Uterus (tissue), 4 donors: ENCODE results near the gene POLR2B. TPM values are rescaled to one million over a fixed set of nuclear protein-coding genes. Genes with fewer than 3 reads are reported as not detected.

Experiments
- DNase-seq, 2 donors: peaks; one replicate each; pipeline ENCODE4 v3.0.0-alpha.2; 2019 to 2020
- H3K27ac ChIP-seq, 2 donors: fragments of 200-600 bp; sonication (generic); 1 replicate in 1 of 2; 2 replicates in 1 of 2; pipeline ENCODE4 v1.5.1; 2016 to 2018
- H3K27me3 ChIP-seq, 2 donors: fragments of 200-600 bp; sonication (generic); one replicate each; pipeline ENCODE4 v1.5.1; 2018 to 2019; ENCODE audit warnings: control low read depth in 1 of 2
- H3K36me3 ChIP-seq, 2 donors: fragments of 200-600 bp; sonication (generic); one replicate each; pipeline ENCODE4 v1.5.1; 2019; ENCODE audit warnings: control low read depth in 1 of 2
- H3K4me1 ChIP-seq, 2 donors: fragments of 200-600 bp; sonication (generic); one replicate each; pipeline ENCODE4 v1.5.1; 2018 to 2019; ENCODE audit warnings: control low read depth in 1 of 2
- H3K4me3 ChIP-seq, 2 donors: fragments of 200-600 bp; sonication (generic); 1 replicate in 1 of 2; 2 replicates in 1 of 2; pipeline ENCODE4 v1.5.1; 2018 to 2019; ENCODE audit warnings: mild to moderate bottlenecking in 1 of 2
- H3K9me3 ChIP-seq, 2 donors: fragments of 200-600 bp; sonication (generic); one replicate each; pipeline ENCODE4 v1.5.1; 2019; ENCODE audit warnings: control low read depth in 1 of 2
- POLR2A ChIP-seq, 2 donors: fragments of 450-650 bp; IDR thresholded peaks; one replicate each; pipeline ENCODE4 v1.6.1; 2016; ENCODE audit warnings: antibody characterized with exemption in 2 of 2, mild to moderate bottlenecking in 1 of 2, moderate library complexity in 1 of 2
- intact Hi-C: fragments of 100-400 bp; cut with DNase I; formaldehyde crosslinking; loops from one replicate; pipeline ENCODE4 v1.15.1; 2023; ENCODE audit warnings: low total_unique reads
- total RNA-seq, 4 donors: library from RNA; depleted of rRNA in 3 of 4; stranded (reverse); fragments of >200 nt in 3 of 4; gene quantifications; one replicate each; pipeline versions ENCODE4 v1.1.0 to v1.2.4, GENCODE V29; 2014 to 2023
- TF ChIP-seq, protein P1 (sequence below), 4 experiments: fragments of 200-600 bp in 2 of 4; fragments of 450-650 bp in 2 of 4; sonication (generic) in 2 of 4; IDR thresholded peaks; one replicate each; pipeline ENCODE4 v1.5.1; 2016 to 2019; ENCODE audit warnings: antibody characterized with exemption in 4 of 4, mild to moderate bottlenecking in 2 of 4, moderate library complexity in 1 of 4
- donor health status: DM: yes; HTN: yes; CAD: no.

Gene POLR2B
- total RNA-seq, 4 donors from 2014 or later = 35.9 to 211 (median 117) TPM

DNA sequence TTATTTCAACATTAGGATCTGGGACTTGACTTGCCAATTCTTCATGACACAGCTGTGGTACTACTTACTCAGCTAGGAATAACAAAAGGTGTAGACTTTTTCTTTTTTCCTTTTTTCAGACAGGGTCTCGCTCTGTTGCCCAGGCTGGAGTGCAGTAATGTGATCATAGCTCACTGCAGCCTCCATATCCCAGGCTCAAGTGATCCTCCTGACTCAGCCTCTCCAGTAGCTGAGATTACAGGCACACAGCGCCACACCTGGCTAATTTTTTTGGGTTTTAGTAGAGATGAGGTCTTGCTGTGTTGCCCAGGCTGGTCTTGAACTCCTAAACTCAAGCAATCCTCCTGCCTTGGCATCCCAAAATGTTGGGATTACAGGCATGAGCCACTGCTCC lies 17.6 kb upstream of the POLR2B start:
- H3K36me3 ChIP-seq = no peaks in the 10 kb centered on the region
- no peak for DNase-seq

DNA sequence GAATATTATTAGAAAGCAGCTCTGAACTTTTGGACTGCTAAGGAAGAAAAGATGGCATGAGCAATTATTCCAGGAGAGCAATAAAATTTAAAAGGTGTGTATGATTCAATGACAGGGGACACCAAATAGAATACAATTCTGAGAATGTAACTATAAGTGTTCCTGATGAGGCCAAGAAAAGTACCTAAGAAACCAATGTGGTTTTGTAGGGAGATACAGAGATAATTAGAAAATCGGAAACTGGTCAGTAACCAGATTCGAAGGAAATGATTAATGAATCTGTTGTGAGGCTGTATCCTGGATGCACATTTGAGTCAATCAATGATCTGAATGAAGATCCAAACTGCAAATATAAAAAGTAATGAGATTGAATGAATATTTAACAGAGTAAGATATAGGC lies 7.3 kb upstream of the POLR2B start:
- intact Hi-C loops = no loop called here
- no peak for DNase-seq
- TF ChIP-seq, protein P1, sequence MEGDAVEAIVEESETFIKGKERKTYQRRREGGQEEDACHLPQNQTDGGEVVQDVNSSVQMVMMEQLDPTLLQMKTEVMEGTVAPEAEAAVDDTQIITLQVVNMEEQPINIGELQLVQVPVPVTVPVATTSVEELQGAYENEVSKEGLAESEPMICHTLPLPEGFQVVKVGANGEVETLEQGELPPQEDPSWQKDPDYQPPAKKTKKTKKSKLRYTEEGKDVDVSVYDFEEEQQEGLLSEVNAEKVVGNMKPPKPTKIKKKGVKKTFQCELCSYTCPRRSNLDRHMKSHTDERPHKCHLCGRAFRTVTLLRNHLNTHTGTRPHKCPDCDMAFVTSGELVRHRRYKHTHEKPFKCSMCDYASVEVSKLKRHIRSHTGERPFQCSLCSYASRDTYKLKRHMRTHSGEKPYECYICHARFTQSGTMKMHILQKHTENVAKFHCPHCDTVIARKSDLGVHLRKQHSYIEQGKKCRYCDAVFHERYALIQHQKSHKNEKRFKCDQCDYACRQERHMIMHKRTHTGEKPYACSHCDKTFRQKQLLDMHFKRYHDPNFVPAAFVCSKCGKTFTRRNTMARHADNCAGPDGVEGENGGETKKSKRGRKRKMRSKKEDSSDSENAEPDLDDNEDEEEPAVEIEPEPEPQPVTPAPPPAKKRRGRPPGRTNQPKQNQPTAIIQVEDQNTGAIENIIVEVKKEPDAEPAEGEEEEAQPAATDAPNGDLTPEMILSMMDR (IDR thresholded peaks at IDR 0.05) = no peak
- no peak for TF ChIP-seq POLR2A (IDR thresholded peaks at IDR 0.05)
- Histone ChIP-seq H3K27ac (no peak overlapping the region), H3K27me3 (no peaks in the 10 kb centered on the region), H3K4me1 (peaks cover 0 to 7% of the 10 kb centered on the region in 2 donors), H3K4me3 (no peak overlapping the region), H3K9me3 (peaks cover 0 to 8% of the 10 kb centered on the region in 2 donors), H3K36me3 (no peaks in the 10 kb centered on the region)

More for the DNA sequence above, 17.6 kb upstream of the POLR2B start:
- Histone ChIP-seq H3K27ac (no peak overlapping the region), H3K4me1 (no peaks in the 10 kb centered on the region), H3K4me3 (no peak overlapping the region), H3K9me3 (no peaks in the 10 kb centered on the region), H3K27me3 (no peaks in the 10 kb centered on the region)
- intact Hi-C loops = no loop called here
- TF ChIP-seq POLR2A (IDR thresholded peaks at IDR 0.05) = no peak
- TF ChIP-seq, protein P1 (IDR thresholded peaks at IDR 0.05) = no peak

DNA sequence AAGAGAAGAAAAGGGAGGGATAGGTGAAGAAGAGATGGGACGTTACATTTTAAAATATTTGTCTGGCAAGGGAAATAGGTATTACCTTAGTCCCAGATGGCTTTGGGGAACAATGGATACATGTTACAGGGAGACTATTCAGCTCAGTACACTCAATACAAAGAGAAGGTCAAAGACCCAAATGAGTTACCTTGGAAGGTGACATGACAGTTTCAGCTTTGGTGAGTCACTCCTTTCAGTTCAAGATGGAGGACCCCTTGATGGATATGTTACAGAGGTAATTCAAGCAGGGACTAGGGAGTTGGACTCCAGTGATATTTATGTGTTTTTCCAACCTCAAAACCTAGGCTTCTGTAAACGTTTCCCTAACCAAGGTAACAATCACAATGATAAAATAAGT lies 6.3 kb upstream of the POLR2B start:
- no peaks in the 10 kb centered on the region for H3K36me3 ChIP-seq
- no peak overlapping the region for H3K4me3 ChIP-seq
- H3K27me3 ChIP-seq = no peaks in the 10 kb centered on the region
- no peak for TF ChIP-seq POLR2A (IDR thresholded peaks at IDR 0.05)
- TF ChIP-seq, protein P1 (IDR thresholded peaks at IDR 0.05) = no peak
- intact Hi-C loops = no loop called here
- no peak for DNase-seq
- no peak overlapping the region for H3K27ac ChIP-seq
- peaks cover 0 to 7% of the 10 kb centered on the region in 2 donors for H3K4me1 ChIP-seq
- peaks cover 0 to 8% of the 10 kb centered on the region in 2 donors for H3K9me3 ChIP-seq

DNA sequence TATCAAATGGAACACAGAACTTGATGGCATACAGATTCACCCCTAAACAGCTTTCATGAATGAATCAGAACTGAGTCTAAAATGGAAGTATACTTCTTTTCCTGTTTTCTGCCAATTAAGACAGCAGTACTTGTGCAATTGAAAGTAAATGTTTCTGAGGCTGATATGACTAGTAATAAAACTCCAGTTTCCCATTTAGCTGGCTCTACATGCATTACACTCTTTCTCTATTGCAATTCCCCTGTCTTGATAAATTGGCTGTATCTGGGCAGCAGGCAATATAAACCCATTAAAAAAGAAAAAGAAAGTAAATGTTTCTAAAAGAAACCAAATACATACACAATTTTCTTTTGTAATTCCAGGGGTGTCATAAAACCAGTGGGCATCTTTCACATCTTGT lies 5.9 kb upstream of the POLR2B start:
- DNase-seq = no peak
- no peak overlapping the region for H3K27ac ChIP-seq
- H3K36me3 ChIP-seq = no peaks in the 10 kb centered on the region
- no peak overlapping the region for H3K4me3 ChIP-seq
- H3K4me1 ChIP-seq = peaks cover 0 to 7% of the 10 kb centered on the region in 2 donors
- H3K27me3 ChIP-seq = no peaks in the 10 kb centered on the region
- no peak for TF ChIP-seq POLR2A (IDR thresholded peaks at IDR 0.05)
- TF ChIP-seq, protein P1 (IDR thresholded peaks at IDR 0.05) = no peak
- peaks cover 0 to 8% of the 10 kb centered on the region in 2 donors for H3K9me3 ChIP-seq
- intact Hi-C loops = no loop called here

DNA sequence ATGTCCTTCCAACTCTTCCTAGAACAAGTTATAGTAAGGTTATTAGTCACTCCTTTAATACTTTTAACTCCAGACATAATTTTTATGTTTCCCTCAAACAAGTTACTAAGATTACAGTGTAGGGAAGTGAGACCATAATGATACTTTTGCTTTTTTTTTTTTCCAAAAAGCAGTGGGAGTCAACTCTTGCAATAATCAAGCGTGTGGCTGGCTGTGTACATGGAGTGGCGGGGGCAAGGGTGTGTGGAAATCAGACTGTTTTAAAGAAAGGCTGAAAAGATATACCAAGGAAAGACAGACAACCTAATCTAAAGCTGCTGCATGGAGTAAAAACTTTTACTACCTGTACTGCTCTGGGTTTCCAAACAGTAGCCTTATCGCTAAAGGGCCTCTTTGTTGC lies 5.4 kb upstream of the POLR2B start:
- Histone ChIP-seq H3K27me3 (no peaks in the 10 kb centered on the region), H3K9me3 (peaks cover 0 to 8% of the 10 kb centered on the region in 2 donors), H3K36me3 (no peaks in the 10 kb centered on the region), H3K4me1 (peaks cover 0 to 7% of the 10 kb centered on the region in 2 donors), H3K4me3 (no peak overlapping the region), H3K27ac (no peak overlapping the region)
- TF ChIP-seq, protein P1 (IDR thresholded peaks at IDR 0.05) = no peak
- TF ChIP-seq POLR2A (IDR thresholded peaks at IDR 0.05) = no peak
- intact Hi-C loops = no loop called here
- no peak for DNase-seq
